Spleen (tissue), 7 donors: Measurements from ENCODE around the gene MARCHF10.
"Not testable (repeated sequence)": the region's sequence is repeated elsewhere in the genome, so short reads cannot be mapped to it uniquely, and the experiment has no call there.

Experiments used
- POLR2A ChIP-seq, 3 donors: fragments of 450-650 bp; IDR thresholded peaks; one replicate each; pipeline ENCODE4 v1.5.1; 2017; ENCODE audit warnings: antibody characterized with exemption in 3 of 3, mild to moderate bottlenecking in 1 of 3
- POLR2AphosphoS5 ChIP-seq, 3 donors: sonication (generic); formaldehyde crosslinking; IDR thresholded peaks; one replicate each; pipeline ENCODE4 v1.5.1; 2017; ENCODE audit warnings: antibody characterized with exemption in 3 of 3
- TF ChIP-seq, protein P1 (sequence below), 11 experiments: fragments of 200-600 bp in 7 of 11; fragments of 450-650 bp in 4 of 11; sonication (generic) in 4 of 11; IDR thresholded peaks in 8 of 11; conservative IDR thresholded peaks in 3 of 11; 1 replicate in 7 of 11; 2 replicates in 4 of 11; pipeline versions ENCODE4 v1.4.0 to v1.8.0; 2016 to 2021; ENCODE audit warnings: antibody characterized with exemption in 11 of 11, inconsistent platforms in 4 of 11, mild to moderate bottlenecking in 1 of 11
- donor health status: DM: no; HTN: no; CAD: no; lungs with moderate emphysema.
- donor health status: DM: no; HTN: no; CAD: no.
- donor health status: DM: no; HTN: no; CAD: no.

DNA sequence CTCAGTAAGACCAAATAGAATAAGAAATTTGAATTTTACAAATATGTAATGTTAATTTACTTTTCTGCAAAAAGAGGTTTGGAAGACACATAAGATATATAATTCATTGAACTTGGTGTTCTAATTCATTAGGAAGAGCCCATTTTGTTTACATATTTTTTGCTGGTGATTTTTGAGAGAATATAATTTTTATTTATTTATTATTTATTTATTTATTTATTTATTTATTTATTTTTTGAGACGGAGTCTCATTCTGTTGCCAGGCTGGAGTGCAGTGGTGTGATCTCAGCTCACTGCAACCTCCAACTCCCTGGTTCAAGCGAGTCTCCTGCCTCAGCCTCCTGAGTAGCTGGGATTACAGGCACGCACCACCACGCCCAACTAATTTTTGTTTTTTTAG is 25.7 kb upstream of the MARCHF10 start:
- TF ChIP-seq, protein P1, sequence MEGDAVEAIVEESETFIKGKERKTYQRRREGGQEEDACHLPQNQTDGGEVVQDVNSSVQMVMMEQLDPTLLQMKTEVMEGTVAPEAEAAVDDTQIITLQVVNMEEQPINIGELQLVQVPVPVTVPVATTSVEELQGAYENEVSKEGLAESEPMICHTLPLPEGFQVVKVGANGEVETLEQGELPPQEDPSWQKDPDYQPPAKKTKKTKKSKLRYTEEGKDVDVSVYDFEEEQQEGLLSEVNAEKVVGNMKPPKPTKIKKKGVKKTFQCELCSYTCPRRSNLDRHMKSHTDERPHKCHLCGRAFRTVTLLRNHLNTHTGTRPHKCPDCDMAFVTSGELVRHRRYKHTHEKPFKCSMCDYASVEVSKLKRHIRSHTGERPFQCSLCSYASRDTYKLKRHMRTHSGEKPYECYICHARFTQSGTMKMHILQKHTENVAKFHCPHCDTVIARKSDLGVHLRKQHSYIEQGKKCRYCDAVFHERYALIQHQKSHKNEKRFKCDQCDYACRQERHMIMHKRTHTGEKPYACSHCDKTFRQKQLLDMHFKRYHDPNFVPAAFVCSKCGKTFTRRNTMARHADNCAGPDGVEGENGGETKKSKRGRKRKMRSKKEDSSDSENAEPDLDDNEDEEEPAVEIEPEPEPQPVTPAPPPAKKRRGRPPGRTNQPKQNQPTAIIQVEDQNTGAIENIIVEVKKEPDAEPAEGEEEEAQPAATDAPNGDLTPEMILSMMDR (IDR thresholded peaks at IDR 0.05 in 8 of 11, conservative IDR thresholded peaks at IDR 0.05 in 3 of 11): not testable (repeated sequence)
- TF ChIP-seq POLR2AphosphoS5, POLR2A (IDR thresholded peaks at IDR 0.05): not testable (repeated sequence)
